K562 treated with DMSO at 1 percent for 12 hours (cell line): ENCODE measurements around the gene CTIF. TPM values are rescaled to one million over a fixed set of nuclear protein-coding genes. Genes with fewer than 3 reads are reported as not detected.

ENCODE experiments used
- total RNA-seq: library from RNA; unstranded; fragments of 300-600 nt; gene quantifications from 2 replicates; pipeline ENCODE4 v1.2.3, GENCODE V29; 2022; ENCODE audit not compliant: insufficient read depth

The CTIF gene
- 6.2 and 8.3 TPM in 2 replicates for total RNA-seq

GRCh38 chr18:48538531-48539405 is at the start of gene CTIF:
Gene CTIF (plus strand): TSS chr18:48539031. CDS start chr18:48619566, 80,535 bp downstream.

Other genes with a start within 250 kb of the CTIF start
- gene ZBTB7C, start 129.6 kb upstream of the CTIF start, total RNA-seq = not detected in 2 replicates